NCI-H345 treated with DMSO at 0.1 percent for 48 hours (cell line): ENCODE measurements around the gene CYB561D2.
A peak's percentile ranks its signal among the peaks of the same experiment; 100 is the strongest.

Experiments used
- DNase-seq: peaks from one replicate; lab custom pipeline; 2025; ENCODE audit not compliant: unreplicated experiment; lab: John Stamatoyannopoulos, UW

CYB561D2 gene

GRCh38 chr3:50323092-50323600 lies 27.5 kb upstream of the CYB561D2 start:
- no peak for DNase-seq

- no peak for DNase-seq
Observed at GRCh38 chr3:50323614-50324199, 27.0 kb upstream of the CYB561D2 start.

- peak; percentile 19 for DNase-seq
Observed at GRCh38 chr3:50324351-50325112, 26.1 kb upstream of the CYB561D2 start.

- no peak for DNase-seq
Observed at GRCh38 chr3:50325113-50325480, 25.6 kb upstream of the CYB561D2 start.

- no peak for DNase-seq
Observed at GRCh38 chr3:50325497-50326181, 25.0 kb upstream of the CYB561D2 start.

GRCh38 chr3:50326182-50326541 lies 24.5 kb upstream of the CYB561D2 start:
- no peak for DNase-seq

GRCh38 chr3:50327129-50327528 lies 23.5 kb upstream of the CYB561D2 start:
- DNase-seq = no peak

GRCh38 chr3:50327943-50328691 lies 22.5 kb upstream of the CYB561D2 start, which contains the start of gene TUSC2:
TSS of gene TUSC2 (minus strand) at chr3:50328223. CDS start at chr3:50328099, 124 bp downstream.
- peak; percentile 77 for DNase-seq

- DNase-seq = no peak
Observed at GRCh38 chr3:50330330-50330729, 20.3 kb upstream of the CYB561D2 start.

- DNase-seq = no peak
Observed at GRCh38 chr3:50331364-50331907, 19.2 kb upstream of the CYB561D2 start.

GRCh38 chr3:50333744-50334328 lies 16.8 kb upstream of the CYB561D2 start:
- no peak for DNase-seq

GRCh38 chr3:50334339-50335075 lies 16.2 kb upstream of the CYB561D2 start:
- no peak for DNase-seq

- no peak for DNase-seq
Observed at GRCh38 chr3:50336452-50337174, 14.0 kb upstream of the CYB561D2 start.

- DNase-seq = peak; percentile 83
Observed at GRCh38 chr3:50337175-50337861, 13.3 kb upstream of the CYB561D2 start.

- DNase-seq = no peak
Observed at GRCh38 chr3:50338965-50339364, 11.7 kb upstream of the CYB561D2 start.

GRCh38 chr3:50339485-50340146 lies 11.0 kb upstream of the CYB561D2 start:
- no peak for DNase-seq

- no peak for DNase-seq
Observed at GRCh38 chr3:50340147-50340447, 10.6 kb upstream of the CYB561D2 start.
